Measurements from ENCODE around the gene L3MBTL2.

DNA sequence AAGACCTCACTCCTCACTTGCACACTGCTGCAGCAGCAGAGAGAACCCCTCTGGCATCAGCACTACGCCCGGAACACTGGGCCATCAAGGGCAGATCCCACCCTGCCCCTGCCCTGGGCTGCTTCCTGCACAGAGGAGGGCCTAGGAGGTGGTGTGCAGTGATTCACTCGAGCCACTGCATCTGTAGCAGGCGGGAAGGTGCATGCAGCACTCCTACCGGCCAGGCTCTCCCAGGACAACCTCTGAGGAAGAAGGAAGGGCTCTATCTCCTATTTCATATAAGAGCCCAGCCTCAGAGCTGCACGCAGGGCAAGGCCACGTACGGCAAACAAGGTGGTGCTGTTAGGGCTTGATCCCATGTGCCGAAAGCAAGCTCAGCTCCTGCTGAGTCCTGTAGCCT is 66.7 kb downstream of the L3MBTL2 start:
- TF ChIP-seq EZH2 (IDR thresholded peaks at IDR 0.05) (no peak), POLR2AphosphoS5 (IDR thresholded peaks at IDR 0.05; ENCODE audit: borderline replicate concordance, low read depth, low read length) (no peak), FOXP2 (optimal IDR thresholded peaks at IDR 0.05; ENCODE audit: control extremely low read depth, extremely low read length, insufficient read depth) (no peak)

Measured in SK-N-MC (cell line).